DMS53 (cell line): ENCODE measurements around the gene PLLP.

Experiments
- DNase-seq: peaks from one replicate; lab custom pipeline; 2025; lab: John Stamatoyannopoulos, UW

Gene PLLP

GRCh38 chr16:57225978-57226377, 58.5 kb downstream of the PLLP start:
- no peak for DNase-seq

GRCh38 chr16:57224651-57225335, 59.7 kb downstream of the PLLP start:
- DNase-seq = no peak

GRCh38 chr16:57223057-57223456, 61.4 kb downstream of the PLLP start:
- DNase-seq = no peak

DNA sequence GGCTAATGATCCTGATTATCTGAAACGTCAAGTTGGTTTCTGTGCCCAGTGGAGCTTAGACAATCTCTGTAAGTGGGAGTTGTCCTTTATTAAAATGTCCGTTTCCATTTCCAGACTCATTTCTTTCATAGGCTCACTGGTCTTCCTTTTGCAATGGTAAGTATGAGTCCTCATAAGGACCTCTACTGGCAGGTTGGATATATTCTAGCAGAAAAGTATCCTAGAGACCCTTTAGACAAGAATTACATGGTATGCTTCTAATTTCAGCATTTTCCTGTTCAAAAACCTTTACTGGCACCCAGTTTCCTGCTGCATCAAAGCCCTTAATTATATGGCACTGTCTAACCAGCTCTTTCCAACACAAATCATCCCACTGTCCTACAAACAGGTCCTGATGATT, 67.5 kb downstream of the PLLP start:
- no peak for DNase-seq

- DNase-seq = no peak
These were observed 71.0 kb downstream of the PLLP start for GRCh38 chr16:57213462-57213861.

DNA sequence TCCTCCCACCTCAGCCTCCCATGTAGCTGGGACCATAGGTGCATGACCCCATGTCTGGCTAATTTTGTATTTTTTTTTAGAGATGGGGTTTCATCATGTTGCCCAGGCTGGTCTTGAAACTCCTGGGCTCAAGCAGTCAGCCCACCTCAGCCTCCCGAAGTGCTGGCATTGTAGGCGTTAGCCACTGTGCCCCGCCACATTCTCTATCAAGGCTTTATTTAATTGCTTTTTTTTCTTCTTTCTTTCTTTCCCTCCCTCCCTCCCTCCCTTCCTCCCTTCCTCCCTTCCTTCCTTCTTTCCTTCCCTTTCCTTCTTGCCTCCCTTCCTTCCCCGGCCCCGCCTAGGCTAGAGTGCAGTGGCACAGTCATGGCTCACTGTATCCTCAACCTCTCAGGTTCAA, 74.7 kb downstream of the PLLP start:
- DNase-seq = no peak

DNA sequence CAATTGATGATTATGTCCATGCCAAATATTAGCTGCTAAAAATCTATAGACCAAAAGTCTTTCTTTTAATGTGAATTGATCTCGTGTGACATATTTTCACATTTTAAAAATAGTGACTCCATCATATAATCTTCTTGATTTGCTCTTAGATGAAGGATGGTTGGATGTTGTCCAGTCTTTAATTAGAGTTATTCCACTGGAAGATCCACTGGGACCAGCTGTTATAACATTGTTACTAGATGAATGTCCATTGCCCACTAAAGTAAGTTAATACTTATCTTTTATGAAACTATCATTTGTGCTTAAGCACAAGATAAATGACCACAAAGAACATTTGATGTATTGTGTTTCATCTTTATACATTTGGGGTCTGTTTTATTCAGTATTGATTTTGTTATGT, 75.5 kb downstream of the PLLP start:
- no peak for DNase-seq
